NB4 (cell line): ENCODE data around the gene KDM5D.

Experiments
- DNase-seq: peaks from one replicate; pipeline ENCODE4 v3.0.0; 2010; ENCODE audit warnings: low read depth
- H3K4me3 ChIP-seq: one replicate; pipeline ENCODE4 v1.5.1; 2011; ENCODE audit warnings: mild to moderate bottlenecking, low read depth, low read length, moderate library complexity
- CTCF ChIP-seq: IDR thresholded peaks from one replicate; pipeline ENCODE4 v1.5.1; 2012; ENCODE audit warnings: low read depth, low read length
- MAX ChIP-seq: IDR thresholded peaks from 2 replicates; pipeline ENCODE4 v1.6.1; 2011; ENCODE audit warnings: low read depth, low read length
- MYC ChIP-seq: IDR thresholded peaks from 2 replicates; pipeline ENCODE4 v1.6.1; 2011; ENCODE audit warnings: low read depth, low read length
- POLR2A ChIP-seq: IDR thresholded peaks from 2 replicates; pipeline ENCODE4 v1.6.1; 2011; ENCODE audit warnings: mild to moderate bottlenecking; ENCODE audit not compliant: insufficient read length; ENCODE audit errors: extremely low read depth

Gene KDM5D

GRCh38 chrY:19744381-19745378 is at the start of gene KDM5D:
Gene KDM5D, minus strand, starts transcription at chrY:19744726. Its CDS starts 192 bp downstream, at chrY:19744534.
- TF ChIP-seq CTCF (no peak), MAX (no peak), POLR2A (no peak), MYC (no peak)
- H3K4me3 ChIP-seq: no peak within 1 kb of the TSS
- no peak for DNase-seq

GRCh38 chrY:19768375-19768774 is 23.8 kb upstream of the KDM5D start:
- TF ChIP-seq CTCF: no peak
- no peak for TF ChIP-seq POLR2A
- no peak for TF ChIP-seq MAX
- no peak for TF ChIP-seq MYC
- H3K4me3 ChIP-seq: no peak overlapping the region
- no peak for DNase-seq

GRCh38 chrY:19743331-19743730 is 1.2 kb downstream of the KDM5D start:
- TF ChIP-seq MAX (no peak), CTCF (no peak), POLR2A (no peak), MYC (no peak)
- no peak overlapping the region for H3K4me3 ChIP-seq
- no peak for DNase-seq

GRCh38 chrY:19742153-19742552 is 2.4 kb downstream of the KDM5D start:
- no peak overlapping the region for H3K4me3 ChIP-seq
- no peak for DNase-seq
- TF ChIP-seq MYC (no peak), CTCF (no peak), MAX (no peak), POLR2A (no peak)

- H3K4me3 ChIP-seq: no peak overlapping the region
- DNase-seq: no peak
- TF ChIP-seq MAX: no peak
Measured at GRCh38 chrY:19734425-19734824, 10.1 kb downstream of the KDM5D start.

- no peak for DNase-seq
- no peak for TF ChIP-seq POLR2A
- no peak for TF ChIP-seq MAX
- no peak for TF ChIP-seq CTCF
- TF ChIP-seq MYC: no peak
- no peak overlapping the region for H3K4me3 ChIP-seq
Measured at GRCh38 chrY:19717950-19718349, 26.6 kb downstream of the KDM5D start.
